GM18499 (cell line): ENCODE data around the gene COX5A.
"Not testable (repeated sequence)": the region's sequence is repeated elsewhere in the genome, so short reads cannot be mapped to it uniquely, and the experiment has no call there.

ENCODE experiments used
- ATAC-seq: cut with Tn5 transposase; IDR thresholded peaks from one replicate; pipeline ENCODE4 v1.9.1; 2021; ENCODE audit warnings: moderate number of reproducible peaks; ENCODE audit not compliant: insufficient read depth, unreplicated experiment

COX5A gene

GRCh38 chr15:74955796-74956647 lies 18.1 kb upstream of the COX5A start:
- no peak for ATAC-seq

GRCh38 chr15:74955017-74955416 lies 17.1 kb upstream of the COX5A start:
- ATAC-seq, result no peak

DNA sequence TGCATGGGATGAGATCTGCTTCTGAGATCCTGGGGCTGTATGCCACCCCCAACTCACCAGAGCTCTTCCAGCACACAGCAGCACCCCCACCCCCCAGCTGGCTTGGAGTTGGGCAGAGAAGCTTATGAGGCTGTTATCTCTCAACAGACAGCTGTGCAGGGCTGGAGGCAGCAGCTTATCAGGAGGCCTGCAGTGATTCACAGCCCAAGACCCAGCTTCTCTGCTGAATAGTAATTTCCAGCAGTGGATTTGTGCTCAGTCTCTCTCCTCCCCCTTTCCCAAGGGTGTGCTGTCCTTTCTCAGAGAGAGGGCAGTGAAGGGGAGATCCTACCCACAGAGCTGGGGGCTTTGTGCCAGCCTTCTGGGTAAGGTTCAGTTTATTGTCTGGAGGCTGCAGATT lies 16.6 kb upstream of the COX5A start:
- no peak for ATAC-seq

- ATAC-seq, result no peak
Measured at GRCh38 chr15:74951006-74951405, 13.1 kb upstream of the COX5A start.

GRCh38 chr15:74950078-74950908 lies 12.4 kb upstream of the COX5A start:
- no peak for ATAC-seq

DNA sequence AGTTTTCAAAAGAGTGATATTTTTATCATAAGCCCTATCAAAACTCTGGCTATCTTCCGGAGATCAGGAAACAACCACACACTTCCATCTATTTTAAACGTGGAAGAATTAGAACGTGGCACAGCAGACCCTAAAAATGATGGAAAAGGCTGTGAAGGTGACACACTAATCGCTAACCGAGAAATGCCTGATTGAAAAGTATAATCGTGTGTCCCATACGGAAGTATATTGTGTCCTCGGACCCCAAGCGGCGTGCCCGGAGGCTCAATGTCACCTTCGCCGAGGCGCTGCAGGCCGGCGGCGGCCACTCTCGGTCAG lies 642 bp downstream of the COX5A start:
- ATAC-seq, result no peak

DNA sequence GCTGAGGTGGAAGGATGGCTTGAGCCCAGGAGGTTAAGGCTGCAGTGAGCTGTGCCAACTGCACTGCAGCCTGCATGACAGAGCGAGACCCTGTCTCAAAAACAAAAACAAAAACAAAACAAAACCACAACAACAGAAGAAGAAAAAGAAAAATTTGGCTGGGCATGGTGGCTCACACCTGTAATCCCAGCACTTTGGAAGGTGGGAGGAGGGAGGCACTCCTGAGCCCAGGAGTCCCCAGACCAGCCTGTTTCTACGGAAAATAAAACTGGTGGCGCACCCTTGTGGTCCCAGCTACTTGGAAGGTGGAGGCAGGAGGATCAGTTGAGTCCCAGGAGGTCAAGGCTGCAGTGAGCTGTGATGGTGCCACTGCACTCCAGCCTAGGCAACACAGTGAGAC lies 2.7 kb downstream of the COX5A start:
- not testable (repeated sequence) for ATAC-seq

DNA sequence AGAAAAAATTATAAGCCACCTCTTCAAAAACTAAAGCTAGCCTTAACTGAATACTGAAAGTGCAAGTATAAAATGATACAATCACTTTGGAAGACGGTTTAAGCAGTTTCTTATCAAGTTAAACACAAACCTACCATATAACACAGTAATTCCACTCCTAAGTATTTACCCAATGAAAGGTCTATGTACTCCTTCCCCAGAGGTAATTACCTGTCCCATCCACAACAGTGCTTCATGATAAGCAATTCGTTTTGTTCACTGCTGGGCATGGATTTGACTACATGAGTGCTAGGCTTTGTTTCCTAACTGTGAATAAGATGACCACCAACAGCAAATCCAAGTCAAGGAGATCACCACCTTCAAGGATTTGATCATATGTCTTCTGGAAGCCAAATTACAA lies 4.3 kb downstream of the COX5A start:
- ATAC-seq, result no peak

GRCh38 chr15:74928771-74929198 lies 9.1 kb downstream of the COX5A start:
- ATAC-seq, result no peak

DNA sequence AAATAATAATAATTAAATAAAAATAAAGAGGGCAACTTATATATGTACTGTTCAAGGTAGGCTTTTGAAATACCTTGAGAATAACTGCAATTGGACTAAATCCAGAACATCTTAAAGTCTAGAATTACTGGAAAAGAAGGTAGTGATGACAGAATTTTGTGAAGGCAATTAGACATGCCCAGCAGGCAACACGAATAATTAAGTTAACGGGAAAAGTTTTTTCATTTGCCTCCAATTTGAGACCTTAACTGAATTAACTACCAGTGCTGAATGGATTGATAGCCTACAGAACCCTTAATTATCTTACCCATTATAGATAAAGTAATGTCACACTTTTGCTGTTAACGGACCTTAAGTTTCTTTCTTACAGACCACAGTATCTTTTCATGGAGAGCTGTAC lies 13.3 kb downstream of the COX5A start:
- ATAC-seq, result no peak

DNA sequence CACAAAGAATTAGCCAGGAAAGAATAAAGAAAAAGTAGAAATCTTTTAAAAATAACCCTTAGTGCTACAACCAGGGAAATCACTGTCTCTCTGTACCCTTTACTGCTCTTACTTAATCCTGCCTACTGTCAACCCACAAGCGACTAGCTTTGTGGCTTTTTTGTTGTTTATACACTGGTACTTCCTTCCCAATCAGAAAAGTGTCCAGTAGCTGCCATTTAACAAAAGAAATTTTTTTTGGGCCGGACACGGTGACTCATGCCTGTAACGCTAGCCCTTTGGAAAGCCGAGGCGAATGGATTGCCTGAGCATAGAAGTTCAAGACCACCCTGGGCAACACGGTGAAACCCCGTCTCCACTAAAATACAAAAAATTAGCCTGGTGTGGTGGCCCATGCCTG lies 17.4 kb downstream of the COX5A start:
- no peak for ATAC-seq

DNA sequence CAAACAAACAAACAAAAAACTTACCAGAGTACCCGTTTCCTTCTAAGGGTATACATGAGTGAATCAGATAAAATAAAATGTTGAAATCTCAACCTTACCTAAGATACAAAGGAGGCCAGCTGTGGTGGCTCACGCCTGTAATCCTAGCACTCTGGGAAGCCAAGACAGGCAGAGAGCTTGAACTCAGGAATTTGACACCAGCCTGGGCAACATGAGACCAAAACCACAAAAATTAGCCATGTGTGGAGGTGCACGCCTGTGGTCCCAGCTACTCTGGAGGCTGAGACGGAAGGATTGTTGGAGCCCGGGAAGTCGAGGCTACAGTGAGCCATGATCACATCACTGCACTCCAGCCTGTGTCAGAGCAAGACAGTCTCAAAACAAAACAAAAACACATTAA lies 20.2 kb downstream of the COX5A start:
- ATAC-seq, result no peak

- not testable (repeated sequence) for ATAC-seq
Measured at GRCh38 chr15:74913799-74914198, 24.1 kb downstream of the COX5A start.

DNA sequence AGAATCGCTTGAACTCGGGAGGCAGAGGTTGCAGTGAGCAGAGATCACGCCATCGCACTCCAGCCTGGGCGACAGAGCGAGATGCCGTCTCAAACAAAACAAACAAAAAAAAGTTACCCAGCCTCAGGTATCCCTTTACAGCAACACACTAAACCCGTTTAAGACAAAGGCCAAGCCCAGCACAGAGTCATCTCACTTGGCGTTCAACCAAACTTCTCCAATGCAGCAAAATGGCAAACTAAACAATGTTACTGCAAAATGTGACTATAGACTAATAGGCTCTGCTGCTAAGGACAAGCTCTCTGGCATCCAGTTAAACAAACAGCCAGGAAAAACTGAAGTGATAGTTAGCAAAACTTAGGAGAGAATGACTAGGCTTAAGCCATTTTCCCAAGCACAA lies 24.8 kb downstream of the COX5A start:
- ATAC-seq, result no peak

GRCh38 chr15:74908635-74909034 lies 29.2 kb downstream of the COX5A start:
- ATAC-seq, result no peak

- no peak for ATAC-seq
Measured at GRCh38 chr15:74907163-74907870, 30.6 kb downstream of the COX5A start.

GRCh38 chr15:74906450-74907162 lies 31.3 kb downstream of the COX5A start, which contains the start of gene FAM219B:
Gene FAM219B (minus strand): TSS chr15:74906851. CDS start chr15:74906800, 51 bp downstream.
- ATAC-seq, result no peak

GRCh38 chr15:74906067-74906449 lies 31.8 kb downstream of the COX5A start:
- ATAC-seq, result no peak

DNA sequence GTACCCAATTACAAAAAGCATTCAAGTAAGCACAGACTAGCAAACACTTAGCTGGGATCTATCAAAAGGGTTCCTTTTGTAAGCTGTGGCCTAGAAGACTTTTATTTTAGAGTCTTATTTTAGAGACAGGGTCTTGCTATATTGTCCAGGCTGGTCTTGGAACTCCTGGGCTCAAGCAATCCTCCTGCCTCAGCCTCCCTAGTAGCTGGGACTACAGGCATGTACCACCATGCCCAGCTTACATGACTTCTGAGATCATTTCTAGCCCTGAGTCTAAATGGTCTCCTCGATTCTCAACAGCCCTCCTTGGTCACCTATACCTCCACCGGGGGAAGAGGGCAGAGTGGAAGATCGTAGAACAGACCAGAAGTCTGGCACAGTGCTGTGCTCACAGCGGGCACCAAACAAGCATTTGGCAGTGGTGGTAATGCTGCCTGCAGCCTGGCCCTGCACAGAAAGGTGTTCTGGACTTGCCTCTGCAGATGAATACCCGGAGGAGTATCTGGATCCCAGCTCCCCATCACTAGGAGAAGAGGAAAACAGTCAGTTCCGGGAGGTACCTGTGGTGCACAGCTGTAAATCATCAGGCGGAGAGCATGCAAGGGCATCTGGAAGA lies 33.6 kb downstream of the COX5A start:
- ATAC-seq, result no peak

DNA sequence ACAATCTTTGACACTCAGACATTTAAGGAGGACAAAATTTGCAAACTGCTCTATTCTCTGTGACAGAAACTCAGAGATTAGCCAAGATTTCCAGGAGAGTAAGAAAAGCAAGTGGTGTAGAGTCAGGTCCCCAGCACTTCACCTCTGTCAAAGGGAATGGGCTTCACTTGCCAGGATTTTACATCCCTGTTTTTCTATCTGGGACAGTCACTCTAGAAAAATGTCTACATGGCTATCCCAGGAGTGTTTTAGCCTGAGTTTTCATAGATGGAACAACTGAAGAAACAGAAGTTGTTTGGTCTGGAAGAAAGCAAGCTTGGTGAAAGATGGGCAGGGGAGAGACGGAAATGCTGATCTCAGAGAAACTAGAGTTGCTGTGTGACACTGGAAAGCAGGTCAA lies 34.2 kb downstream of the COX5A start:
- no peak for ATAC-seq
